Astrocyte of the spinal cord (primary cell): ENCODE results near the gene PKLR.

ENCODE experiments used
- DNase-seq: peaks from one replicate; pipeline ENCODE4 v3.0.0; 2011; ENCODE audit warnings: low read depth, low spot score
- H3K4me3 ChIP-seq: 2 replicates; pipeline ENCODE4 v1.5.1; 2011; ENCODE audit warnings: low read depth, mild to moderate bottlenecking, low read length, moderate library complexity
- CTCF ChIP-seq: IDR thresholded peaks from 2 replicates; pipeline ENCODE4 v1.5.1; 2012; ENCODE audit warnings: low read depth, mild to moderate bottlenecking, low read length, inconsistent platforms
- in situ Hi-C: cut with HindIII; loops from 2 replicates; pipeline ENCODE4 v1.10.0; 2017; ENCODE audit warnings: low sequenced_read_pairs

The PKLR gene

DNA sequence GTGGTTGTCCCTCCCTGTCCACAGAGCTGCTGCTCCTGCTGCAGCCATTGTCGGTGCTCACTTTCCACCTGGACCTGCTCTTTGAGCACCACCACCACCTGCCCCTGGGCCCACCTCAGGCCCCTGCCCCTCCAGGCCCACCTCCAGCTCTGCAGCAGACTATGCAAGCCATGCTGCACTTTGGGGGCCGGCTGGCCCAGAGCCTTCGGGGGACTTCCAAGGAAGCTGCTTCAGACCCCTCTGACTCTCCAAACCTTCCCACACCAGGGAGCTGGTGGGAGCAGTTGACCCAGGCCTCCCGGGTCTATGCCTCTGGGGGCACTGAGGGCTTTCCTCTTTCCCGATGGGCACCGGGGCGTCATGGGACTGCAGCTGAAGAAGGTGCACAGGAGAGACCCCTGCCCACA is 25.4 kb upstream of the PKLR start:
- no peak for DNase-seq
- in situ Hi-C loops, result no loop called here
- no peak for TF ChIP-seq CTCF
- H3K4me3 ChIP-seq, result no peak overlapping the region

DNA sequence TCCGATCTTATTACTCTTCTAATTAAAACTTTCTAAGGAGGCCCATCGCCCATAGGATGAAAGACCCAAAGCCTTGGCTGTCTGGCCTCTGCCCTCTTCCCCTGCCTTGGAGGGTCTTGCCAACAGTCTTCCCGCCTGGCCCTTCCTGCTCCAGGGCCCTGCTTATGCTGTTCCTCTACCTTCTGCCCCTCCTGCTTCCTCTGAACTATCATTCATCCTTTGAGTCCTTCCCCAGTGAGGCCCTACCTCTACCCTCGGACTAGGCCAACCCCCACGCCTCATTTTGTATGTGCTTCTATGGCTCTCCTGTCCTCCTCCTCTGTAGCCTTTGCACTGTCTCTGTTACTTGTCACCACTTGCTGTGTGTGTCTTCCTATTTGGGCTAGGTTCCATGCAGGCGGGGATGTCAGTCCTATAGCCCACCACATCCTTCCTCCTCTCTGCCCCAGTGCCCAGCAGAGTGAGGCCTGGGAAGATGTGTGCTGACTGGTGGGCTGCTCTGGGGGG is 24.8 kb upstream of the PKLR start:
- no peak for DNase-seq
- TF ChIP-seq CTCF, result no peak
- no peak overlapping the region for H3K4me3 ChIP-seq
- in situ Hi-C loops, result no loop called here

GRCh38 chr1:155325603-155325893 is 24.3 kb upstream of the PKLR start:
- TF ChIP-seq CTCF, result no peak
- in situ Hi-C loops, result no loop called here
- no peak for DNase-seq
- H3K4me3 ChIP-seq, result peak overlapping the region; percentile 76

GRCh38 chr1:155324717-155325602 is 23.7 kb upstream of the PKLR start:
- in situ Hi-C loops, result no loop called here
- peak overlapping the region; percentile 76 for H3K4me3 ChIP-seq
- TF ChIP-seq CTCF, result peak; percentile 63
- peak; percentile 28 for DNase-seq

- TF ChIP-seq CTCF, result no peak
- H3K4me3 ChIP-seq, result peak overlapping the region; percentile 76
- in situ Hi-C loops, result no loop called here
- DNase-seq, result peak; percentile 96
These were observed 22.9 kb upstream of the PKLR start for GRCh38 chr1:155324037-155324716.

DNA sequence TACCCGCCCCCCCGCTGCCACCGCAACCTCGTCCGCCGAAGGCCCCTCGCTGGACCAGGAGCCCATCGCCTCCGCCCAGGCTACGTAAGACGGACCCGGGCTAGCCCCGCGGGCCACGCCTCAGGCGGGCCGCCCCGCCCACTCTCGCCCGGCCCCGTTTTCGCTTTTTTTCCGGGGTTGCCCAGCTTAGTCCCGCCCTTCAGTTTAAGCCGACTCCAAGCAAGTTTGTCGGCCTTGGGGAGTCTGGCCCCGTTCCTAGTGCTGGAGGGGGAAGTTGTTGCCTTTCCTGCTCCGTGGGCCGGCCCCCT is 22.4 kb upstream of the PKLR start:
- peak; percentile 95 for DNase-seq
- in situ Hi-C loops, result no loop called here
- TF ChIP-seq CTCF, result no peak
- H3K4me3 ChIP-seq, result peak overlapping the region; percentile 76
